Activated naive CD4-positive, alpha-beta T cell treated with anti-CD3 and anti-CD28 coated beads, Interleukin-2, amount 50 U/mL, for 72 hours (primary cell): ENCODE measurements around the gene RPGRIP1L. TPM values are rescaled to one million over a fixed set of nuclear protein-coding genes. Genes with fewer than 3 reads are reported as not detected.
"Not testable (repeated sequence)": the region's sequence is repeated elsewhere in the genome, so short reads cannot be mapped to it uniquely, and the experiment has no call there.

Source experiments
- ATAC-seq, 2 donors: fragments of 150-1000 bp; cut with Tn5 transposase; 2 replicates each; pipeline ENCODE4 v1.10.0; 2021; ENCODE audit warnings: mild to moderate bottlenecking in 2 of 2, moderate library complexity in 2 of 2
- DNase-seq, 2 donors: peaks; one replicate each; pipeline ENCODE4 v3.0.0; 2021 to 2022; ENCODE audit warnings: low spot score in 2 of 2
- H3K27ac Mint-ChIP-seq, 2 donors: one replicate each; pipeline ENCODE4 v1.8.0; 2022; ENCODE audit warnings: mild to moderate bottlenecking in 2 of 2, mixed read lengths in 2 of 2
- H3K36me3 Mint-ChIP-seq, 2 donors: one replicate each; pipeline ENCODE4 v1.8.0; 2022; ENCODE audit warnings: mixed read lengths in 2 of 2
- H3K9me3 Mint-ChIP-seq, 2 donors: one replicate each; pipeline ENCODE4 v1.8.0; 2022; ENCODE audit warnings: mixed read lengths in 2 of 2
- total RNA-seq, 2 donors: library from RNA; stranded (reverse); gene quantifications; one replicate each; pipeline ENCODE4 v1.2.3, GENCODE V29; 2022

Gene RPGRIP1L
- total RNA-seq, 2 donors from 2014 or later, result 6.3 to 7.3 TPM

DNA sequence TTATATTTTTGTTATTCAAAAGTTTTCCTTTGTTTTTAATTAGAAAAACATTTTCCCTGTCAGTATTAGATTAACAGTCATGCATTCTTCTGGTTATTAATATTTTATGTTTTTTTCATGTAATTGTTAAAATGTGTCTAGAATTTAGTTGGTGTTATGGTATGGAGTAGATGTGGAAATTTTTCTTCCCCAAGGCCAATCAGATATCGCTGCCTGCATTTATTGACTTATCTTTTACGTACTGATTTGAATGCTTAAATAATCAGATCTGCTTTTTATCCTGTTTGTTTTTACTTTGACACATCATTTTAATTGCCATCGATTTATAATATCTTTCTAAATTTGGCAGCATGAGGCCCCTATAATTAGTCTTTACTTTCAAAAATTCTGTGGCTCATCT is 13.9 kb upstream of the RPGRIP1L start:
- no peaks in the 10 kb centered on the region for H3K9me3 Mint-ChIP-seq
- H3K36me3 Mint-ChIP-seq, result peaks cover 0 to 5% of the 10 kb centered on the region in 2 donors
- ATAC-seq (no peak), DNase-seq (no peak)
- no peak overlapping the region for H3K27ac Mint-ChIP-seq

- H3K9me3 Mint-ChIP-seq, result no peaks in the 10 kb centered on the region
- H3K27ac Mint-ChIP-seq, result no peak overlapping the region
- no peak for ATAC-seq
- DNase-seq, result no peak
- no peaks in the 10 kb centered on the region for H3K36me3 Mint-ChIP-seq
These were observed 11.3 kb upstream of the RPGRIP1L start for GRCh38 chr16:53715023-53715384.

DNA sequence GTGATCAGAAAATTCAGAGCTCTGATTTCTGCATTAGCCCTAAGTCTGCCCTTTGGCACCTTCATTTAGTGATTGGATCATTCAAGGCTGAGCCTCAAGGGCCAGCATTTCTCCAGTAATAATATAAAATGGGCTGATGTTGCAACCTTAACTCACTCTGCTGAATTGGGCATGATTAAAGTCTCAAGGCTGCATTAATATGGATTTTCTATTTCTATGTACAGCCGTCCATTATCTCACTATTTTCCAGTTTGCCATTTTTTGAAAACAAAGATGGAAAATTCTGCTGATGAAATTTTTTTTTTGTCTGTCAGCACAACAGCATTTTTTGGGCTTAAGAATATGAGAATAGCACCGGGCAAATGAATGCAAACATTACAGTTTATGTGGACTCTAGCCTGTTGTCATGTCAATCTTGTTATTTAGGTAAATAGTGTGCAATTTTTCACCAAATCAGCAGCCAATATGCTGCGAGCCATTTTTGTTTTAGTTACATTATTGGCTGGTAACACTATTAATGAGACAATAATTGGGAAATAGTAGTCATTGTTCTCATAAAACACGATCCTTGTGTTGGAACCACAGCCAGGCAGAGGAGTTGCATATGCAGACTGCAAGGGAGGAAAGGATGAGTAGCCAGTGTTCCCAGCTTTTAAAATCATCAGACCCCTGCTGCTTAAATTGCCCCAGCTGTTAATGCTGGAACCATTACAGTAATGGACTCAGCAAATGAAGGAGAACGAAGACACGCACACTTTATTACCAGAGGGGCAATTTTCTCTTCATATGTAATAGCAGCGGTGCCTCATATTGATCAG is 10.8 kb upstream of the RPGRIP1L start:
- Mint-ChIP-seq H3K9me3 (no peaks in the 10 kb centered on the region), H3K36me3 (no peaks in the 10 kb centered on the region), H3K27ac (no peak overlapping the region)
- DNase-seq (no peak), ATAC-seq (no peak)

DNA sequence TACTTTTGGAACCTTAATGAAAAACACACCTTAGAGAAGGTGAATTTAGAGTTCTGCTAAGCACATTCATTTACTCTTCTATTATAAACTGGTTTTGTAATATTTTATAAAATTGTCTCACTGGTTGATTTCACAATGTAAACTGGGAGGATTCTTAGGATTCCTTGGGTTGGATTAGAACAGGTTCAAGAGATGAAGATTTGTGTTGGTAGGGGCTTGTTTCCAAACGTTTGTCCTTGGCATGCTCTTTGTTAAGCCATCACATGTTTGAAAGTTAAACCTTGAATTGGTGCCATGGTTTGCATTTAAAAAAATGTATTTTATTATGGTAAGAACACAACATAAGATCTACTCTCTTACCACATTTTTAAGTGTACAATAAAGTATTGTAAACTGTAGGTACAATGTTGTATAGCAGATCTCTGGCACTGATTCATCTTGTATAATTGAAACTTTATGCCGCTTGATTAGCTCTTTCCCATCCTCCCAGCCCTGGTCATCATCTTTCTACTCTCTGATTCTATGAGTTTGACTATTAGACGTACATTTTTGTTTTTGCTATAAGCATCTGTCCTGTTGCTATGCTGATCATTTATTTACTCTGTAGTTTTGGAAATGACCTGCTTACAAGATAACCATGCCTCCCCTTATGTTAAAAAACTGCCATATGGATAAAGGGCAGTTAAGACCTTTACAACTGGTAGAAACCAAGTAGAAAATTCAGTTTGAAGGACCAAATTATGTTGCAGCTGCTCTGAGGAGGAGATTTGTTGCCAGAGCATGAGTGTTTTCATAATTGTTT is 9.9 kb upstream of the RPGRIP1L start:
- H3K27ac Mint-ChIP-seq, result no peak overlapping the region
- ATAC-seq, result no peak

GRCh38 chr16:53712065-53712464 is 8.4 kb upstream of the RPGRIP1L start:
- peaks cover 8 to 10% of the 10 kb centered on the region in 2 donors for H3K36me3 Mint-ChIP-seq
- DNase-seq, result no peak
- H3K27ac Mint-ChIP-seq, result no peak overlapping the region
- ATAC-seq, result no peak
- no peaks in the 10 kb centered on the region for H3K9me3 Mint-ChIP-seq

More for the DNA sequence above, 9.9 kb upstream of the RPGRIP1L start:
- no peak for DNase-seq
- no peaks in the 10 kb centered on the region for H3K36me3 Mint-ChIP-seq
- H3K9me3 Mint-ChIP-seq, result no peaks in the 10 kb centered on the region

- peaks cover 10 to 14% of the 10 kb centered on the region in 2 donors for H3K36me3 Mint-ChIP-seq
- DNase-seq, result no peak
- ATAC-seq, result no peak
- H3K27ac Mint-ChIP-seq, result no peak overlapping the region
- no peaks in the 10 kb centered on the region for H3K9me3 Mint-ChIP-seq
These were observed 7.7 kb upstream of the RPGRIP1L start for GRCh38 chr16:53711390-53711789.

- ATAC-seq, result no peak
- Mint-ChIP-seq H3K27ac (no peak overlapping the region), H3K9me3 (no peaks in the 10 kb centered on the region), H3K36me3 (peaks cover 24 to 26% of the 10 kb centered on the region in 2 donors)
- no peak for DNase-seq
These were observed 4.8 kb upstream of the RPGRIP1L start for GRCh38 chr16:53708490-53708889.

- H3K36me3 Mint-ChIP-seq, result peaks cover 24 to 26% of the 10 kb centered on the region in 2 donors
- no peak overlapping the region for H3K27ac Mint-ChIP-seq
- ATAC-seq (no peak), DNase-seq (no peak)
- H3K9me3 Mint-ChIP-seq, result no peaks in the 10 kb centered on the region
These were observed 4.0 kb upstream of the RPGRIP1L start for GRCh38 chr16:53707671-53708070.

GRCh38 chr16:53704445-53704813 is 770 bp upstream of the RPGRIP1L start:
- Mint-ChIP-seq H3K36me3 (peaks cover 24 to 26% of the 10 kb centered on the region in 2 donors), H3K9me3 (no peaks in the 10 kb centered on the region), H3K27ac (peak overlapping the region; percentile 81 to 97)
- ATAC-seq (no peak), DNase-seq (no peak)

GRCh38 chr16:53698271-53698670 is 5.4 kb downstream of the RPGRIP1L start:
- not testable (repeated sequence) for H3K9me3 Mint-ChIP-seq

GRCh38 chr16:53695070-53695469 is 8.6 kb downstream of the RPGRIP1L start:
- DNase-seq (no peak), ATAC-seq (peak; percentile 47 to 78)
- no peaks in the 10 kb centered on the region for H3K9me3 Mint-ChIP-seq
- no peak overlapping the region for H3K27ac Mint-ChIP-seq
- H3K36me3 Mint-ChIP-seq, result peaks cover 0 to 4% of the 10 kb centered on the region in 2 donors

More at GRCh38 chr16:53698271-53698670, 5.4 kb downstream of the RPGRIP1L start:
- not testable (repeated sequence) for H3K27ac Mint-ChIP-seq, H3K36me3 Mint-ChIP-seq, ATAC-seq, DNase-seq

DNA sequence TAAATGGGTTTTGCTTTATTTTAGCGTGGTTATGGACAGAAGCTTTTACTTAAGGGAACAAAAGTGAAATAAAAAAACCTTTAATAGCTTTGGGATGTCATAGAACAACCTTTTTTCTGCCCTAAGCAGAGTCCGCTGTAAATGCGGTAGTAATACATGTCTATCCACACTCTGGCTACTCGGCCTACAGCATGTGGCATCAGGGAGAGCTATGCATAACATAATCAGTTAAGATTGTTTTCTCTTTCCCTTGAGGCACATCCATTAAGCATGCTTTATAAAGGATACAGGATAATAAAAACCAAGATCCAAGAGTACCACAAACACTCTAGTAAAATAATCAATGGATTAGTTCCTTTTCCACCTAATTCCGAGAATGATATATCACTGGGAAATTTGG is 10.3 kb downstream of the RPGRIP1L start:
- H3K9me3 Mint-ChIP-seq, result no peaks in the 10 kb centered on the region
- DNase-seq (no peak), ATAC-seq (no peak)
- H3K27ac Mint-ChIP-seq, result no peak overlapping the region
- H3K36me3 Mint-ChIP-seq, result peaks cover 0 to 4% of the 10 kb centered on the region in 2 donors

DNA sequence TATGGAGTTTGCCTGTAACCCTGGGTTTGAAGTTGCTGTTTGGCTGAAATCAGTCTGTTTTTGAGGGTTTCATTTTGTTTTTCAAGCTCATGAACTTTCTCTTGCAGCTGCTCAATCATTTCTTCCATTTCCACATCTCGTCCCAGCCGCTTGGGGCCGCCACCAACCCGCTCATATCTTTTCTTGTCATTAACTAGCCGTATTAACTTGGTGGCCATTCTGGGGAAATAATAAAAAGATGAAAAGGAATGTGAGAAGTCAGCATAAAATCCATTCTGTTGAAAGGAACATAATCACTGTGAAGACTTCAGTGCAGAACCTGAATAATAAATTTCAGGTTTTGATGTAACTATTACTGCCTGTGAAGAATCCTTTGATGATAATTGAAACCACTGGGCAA is 11.5 kb downstream of the RPGRIP1L start:
- no peak for DNase-seq
- H3K9me3 Mint-ChIP-seq, result no peaks in the 10 kb centered on the region
- peaks cover 0 to 4% of the 10 kb centered on the region in 2 donors for H3K36me3 Mint-ChIP-seq

DNA sequence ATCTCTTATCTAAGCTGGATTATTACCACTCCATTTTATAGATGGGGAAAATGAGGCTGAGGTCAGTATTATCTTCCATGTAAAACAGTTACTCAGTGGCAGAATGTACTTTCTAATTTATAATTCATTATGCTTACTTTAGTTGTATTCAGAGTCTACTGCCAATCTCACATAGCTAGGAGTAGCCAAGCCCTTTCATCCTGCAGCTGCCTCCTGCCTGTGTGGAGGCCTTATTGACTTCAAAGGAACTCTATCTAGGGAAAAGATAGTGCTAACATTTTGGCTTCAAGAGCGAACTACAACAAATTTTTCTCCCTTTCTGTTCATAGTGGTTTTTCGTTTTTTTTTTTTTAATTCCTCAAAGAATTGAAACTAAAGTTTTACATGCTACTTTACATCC is 12.9 kb downstream of the RPGRIP1L start:
- DNase-seq (no peak), ATAC-seq (no peak)
- Mint-ChIP-seq H3K36me3 (peaks cover 4 to 5% of the 10 kb centered on the region in 2 donors), H3K27ac (no peak overlapping the region), H3K9me3 (no peaks in the 10 kb centered on the region)

More for the DNA sequence above, 11.5 kb downstream of the RPGRIP1L start:
- H3K27ac Mint-ChIP-seq, result no peak overlapping the region
- ATAC-seq, result no peak

GRCh38 chr16:53689636-53690035 is 14.0 kb downstream of the RPGRIP1L start:
- Mint-ChIP-seq H3K36me3 (peaks cover 11 to 16% of the 10 kb centered on the region in 2 donors), H3K27ac (no peak overlapping the region), H3K9me3 (no peaks in the 10 kb centered on the region)
- ATAC-seq (no peak), DNase-seq (no peak)

DNA sequence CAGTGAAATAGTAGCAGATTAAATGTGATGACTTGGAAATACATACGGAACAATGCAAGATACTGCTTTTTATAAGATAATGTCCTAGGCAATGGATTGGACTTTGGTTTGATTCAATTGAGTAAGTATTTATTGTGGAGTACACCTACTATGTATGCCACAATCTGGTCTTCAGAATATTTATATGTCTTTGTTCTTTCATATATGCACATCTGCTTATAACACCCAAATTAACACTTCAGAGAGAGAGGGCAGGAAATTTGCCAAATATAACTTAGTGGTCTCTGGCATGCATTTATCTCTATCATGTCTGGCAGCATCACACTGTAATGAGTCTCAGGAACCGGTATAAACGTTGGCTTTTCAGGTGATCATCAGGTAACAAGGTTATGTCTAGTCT is 16.9 kb downstream of the RPGRIP1L start:
- H3K9me3 Mint-ChIP-seq, result no peaks in the 10 kb centered on the region
- peaks cover 13 to 25% of the 10 kb centered on the region in 2 donors for H3K36me3 Mint-ChIP-seq
- DNase-seq (no peak), ATAC-seq (no peak)
- H3K27ac Mint-ChIP-seq, result no peak overlapping the region

DNA sequence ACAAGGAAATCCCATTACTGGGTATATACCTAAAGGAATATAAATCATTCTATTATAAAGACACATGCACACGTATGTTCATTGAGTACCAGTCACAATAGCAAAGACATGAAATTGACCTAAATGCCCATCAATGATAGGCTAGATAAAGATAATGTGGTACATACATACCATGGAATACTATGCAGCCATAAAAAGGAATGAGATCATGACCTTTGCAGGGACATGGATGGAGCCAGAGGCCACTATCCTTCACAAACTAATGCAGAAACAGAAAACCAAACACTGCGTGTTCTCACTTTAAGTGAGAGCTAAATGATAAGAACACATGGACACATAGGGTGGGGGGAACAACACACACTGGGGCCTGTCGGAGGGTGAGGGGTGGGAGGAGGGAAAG is 18.3 kb downstream of the RPGRIP1L start:
- ATAC-seq, result not testable (repeated sequence)

More for the DNA sequence above, 18.3 kb downstream of the RPGRIP1L start:
- DNase-seq, H3K27ac Mint-ChIP-seq, H3K9me3 Mint-ChIP-seq: not testable (repeated sequence)
- H3K36me3 Mint-ChIP-seq, result peaks cover 17 to 25% of the 10 kb centered on the region in 2 donors
